Activated gamma-delta T cell (primary cell): ENCODE data around the gene DHRSX.
"Not testable (repeated sequence)": the region's sequence is repeated elsewhere in the genome, so short reads cannot be mapped to it uniquely, and the experiment has no call there.

Experiments used
- DNase-seq: peaks from one replicate; lab custom pipeline; 2025; lab: John Stamatoyannopoulos, UW

Gene DHRSX

DNA sequence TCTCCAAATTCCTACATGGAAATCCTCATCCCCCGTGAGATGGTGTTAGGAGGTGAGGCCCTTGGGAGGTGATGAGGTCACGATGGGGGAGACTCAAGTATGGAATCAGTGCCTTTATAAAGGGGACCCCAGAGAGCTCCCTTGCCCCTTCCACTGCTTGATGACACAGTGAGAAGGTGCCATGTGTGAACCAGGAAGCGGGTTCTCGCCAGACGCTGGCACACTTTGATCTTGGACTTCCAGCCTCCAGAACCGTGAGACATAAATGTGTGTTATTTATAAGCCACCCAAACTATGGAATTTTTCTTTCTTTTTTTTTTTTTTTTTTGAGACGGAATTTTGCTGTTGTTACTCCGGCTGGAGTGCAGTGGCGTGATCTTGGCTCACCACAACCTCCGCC is 237.6 kb downstream of the DHRSX start:
- DNase-seq, result no peak

DNA sequence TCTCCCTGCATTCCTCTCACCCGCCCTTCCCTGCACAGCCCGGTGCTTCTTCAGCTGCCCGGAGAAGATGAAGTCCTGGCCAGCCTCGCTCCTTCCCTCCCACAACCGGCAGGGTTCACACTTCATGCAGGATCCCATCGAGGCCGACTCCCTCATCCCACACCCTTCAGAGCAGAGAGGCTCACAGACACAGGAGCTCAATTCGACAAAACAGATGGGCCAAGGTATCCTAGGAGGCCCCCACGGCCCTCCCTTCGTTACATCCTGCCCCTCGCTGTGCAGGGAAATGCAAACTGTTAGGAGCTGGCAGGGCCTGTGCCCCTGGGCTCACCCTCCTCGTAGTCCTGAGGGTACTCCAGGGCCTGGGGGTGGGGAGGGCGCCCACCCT is 238.1 kb downstream of the DHRSX start:
- no peak for DNase-seq

DNA sequence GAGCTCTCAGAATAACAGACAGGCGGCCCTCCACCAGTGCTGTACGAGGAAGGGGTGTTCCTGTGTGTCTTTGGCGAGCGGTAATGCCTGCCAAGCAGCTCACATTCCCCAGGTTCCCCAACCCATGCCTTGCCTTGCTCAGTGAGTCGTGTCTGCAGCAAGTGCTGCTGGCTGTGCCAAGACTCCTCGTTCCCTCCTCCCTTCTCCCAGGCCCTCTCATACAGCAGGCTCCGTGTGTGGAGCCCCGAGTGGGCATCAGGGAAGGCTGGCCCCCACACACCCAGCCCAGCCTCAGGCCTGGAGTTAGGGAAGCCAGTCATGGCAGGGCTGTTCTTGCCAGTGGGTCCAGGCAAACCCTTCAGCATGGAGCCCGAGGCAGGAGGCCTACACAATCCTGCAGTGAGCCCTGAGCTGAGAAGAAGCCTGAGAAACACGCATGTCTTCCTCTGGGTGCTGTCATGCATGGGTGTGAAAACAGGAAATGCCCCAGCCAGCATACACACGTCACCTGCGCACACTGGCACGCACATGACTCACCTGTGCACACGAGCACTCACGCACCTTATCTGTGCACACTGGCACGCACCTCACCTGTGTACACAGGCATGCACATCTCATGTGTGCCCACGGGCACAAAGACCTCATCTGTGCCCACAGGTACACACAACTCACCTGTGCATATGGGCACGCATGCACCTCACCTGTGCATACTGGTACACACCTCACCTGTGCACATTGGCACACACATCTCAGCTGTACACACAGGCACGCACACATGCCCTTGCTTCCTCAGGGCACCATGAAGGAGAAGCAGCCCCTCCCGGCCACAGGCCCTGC is 238.7 kb downstream of the DHRSX start:
- DNase-seq, result no peak

GRCh38 chrX:2252331-2253065 is 248.3 kb downstream of the DHRSX start:
- DNase-seq, result no peak

DNA sequence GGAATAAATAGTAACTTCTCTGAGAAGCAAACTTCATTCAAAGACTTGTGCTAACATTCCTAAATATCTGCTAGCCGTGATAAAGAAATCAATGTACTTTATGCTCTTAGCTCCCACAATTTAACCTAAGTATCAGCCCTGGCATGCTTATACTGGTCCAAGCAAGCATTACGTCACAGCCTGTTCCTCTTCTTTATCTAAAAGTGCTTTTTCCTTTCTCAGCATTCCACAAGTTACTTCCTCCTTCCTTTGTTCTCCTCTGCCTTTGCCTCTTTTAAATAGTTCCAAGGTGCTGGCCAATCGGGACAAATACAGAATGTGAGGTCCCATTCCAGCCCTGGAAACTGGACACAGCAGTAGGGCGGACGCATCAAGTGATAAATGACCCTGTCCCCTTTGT is 249.6 kb downstream of the DHRSX start:
- no peak for DNase-seq

- DNase-seq, result no peak
These were observed 256.8 kb downstream of the DHRSX start for GRCh38 chrX:2243913-2244460.

DNA sequence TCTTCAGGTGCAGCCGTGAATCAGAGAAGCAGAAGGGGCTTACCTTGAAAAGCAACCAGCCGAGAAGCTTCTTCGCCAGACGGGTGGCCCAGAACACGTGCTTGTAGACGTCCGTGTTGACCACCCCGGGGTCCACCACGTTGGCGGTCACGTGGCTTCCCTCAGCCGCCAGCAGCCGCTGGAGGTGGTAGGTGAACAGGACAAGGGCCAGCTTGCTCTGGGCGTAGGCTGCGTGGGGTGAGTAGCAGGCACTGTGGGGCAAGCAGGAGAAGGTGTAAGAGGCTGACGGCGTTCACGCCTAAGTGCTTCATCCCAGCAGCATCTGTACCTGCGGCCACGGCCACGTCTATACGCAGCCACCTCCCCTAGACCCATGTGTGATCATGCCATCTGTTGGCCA is 257.8 kb downstream of the DHRSX start:
- no peak for DNase-seq

- no peak for DNase-seq
These were observed 258.4 kb downstream of the DHRSX start for GRCh38 chrX:2242326-2242725.

DNA sequence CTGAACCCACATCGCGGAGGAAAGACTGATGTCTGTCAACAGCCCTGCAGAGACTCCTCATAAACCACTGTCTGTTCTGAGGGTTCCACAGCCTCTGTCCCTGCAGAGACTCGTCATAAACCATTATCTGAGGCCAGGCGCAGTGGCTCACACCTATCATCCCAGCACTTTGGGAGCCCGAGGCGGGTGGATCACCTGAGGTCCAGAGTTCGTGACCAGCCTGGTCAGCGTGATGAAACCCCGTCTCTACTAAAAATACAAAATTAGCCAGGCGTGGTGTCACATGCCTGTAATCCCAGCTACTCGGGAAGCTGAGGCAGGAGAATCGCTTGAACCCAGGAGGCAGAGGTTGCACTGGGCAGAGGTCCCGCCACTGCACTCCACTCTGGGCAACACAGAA is 259.3 kb downstream of the DHRSX start:
- not testable (repeated sequence) for DNase-seq

DNA sequence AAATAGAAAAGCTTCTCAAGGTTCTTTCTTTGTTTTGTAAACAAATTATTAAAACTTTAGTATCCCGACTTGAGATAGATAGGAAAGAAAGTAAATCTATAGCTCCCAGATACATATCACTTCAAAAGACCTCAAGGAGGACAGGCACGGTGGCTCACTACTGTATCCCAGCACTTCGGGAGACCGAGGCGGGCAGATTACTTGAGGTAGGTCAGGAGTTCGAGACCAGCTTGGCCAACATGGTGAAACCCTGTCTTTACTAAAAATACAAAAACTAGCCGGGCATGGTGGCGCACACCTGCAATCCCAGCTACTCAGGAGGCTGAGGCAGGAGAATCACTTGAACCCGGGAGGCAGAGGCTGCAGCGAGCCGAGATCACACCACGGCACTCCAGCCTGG is 260.0 kb downstream of the DHRSX start:
- DNase-seq, result not testable (repeated sequence)

- DNase-seq, result no peak
These were observed 262.8 kb downstream of the DHRSX start for GRCh38 chrX:2237976-2238375.

DNA sequence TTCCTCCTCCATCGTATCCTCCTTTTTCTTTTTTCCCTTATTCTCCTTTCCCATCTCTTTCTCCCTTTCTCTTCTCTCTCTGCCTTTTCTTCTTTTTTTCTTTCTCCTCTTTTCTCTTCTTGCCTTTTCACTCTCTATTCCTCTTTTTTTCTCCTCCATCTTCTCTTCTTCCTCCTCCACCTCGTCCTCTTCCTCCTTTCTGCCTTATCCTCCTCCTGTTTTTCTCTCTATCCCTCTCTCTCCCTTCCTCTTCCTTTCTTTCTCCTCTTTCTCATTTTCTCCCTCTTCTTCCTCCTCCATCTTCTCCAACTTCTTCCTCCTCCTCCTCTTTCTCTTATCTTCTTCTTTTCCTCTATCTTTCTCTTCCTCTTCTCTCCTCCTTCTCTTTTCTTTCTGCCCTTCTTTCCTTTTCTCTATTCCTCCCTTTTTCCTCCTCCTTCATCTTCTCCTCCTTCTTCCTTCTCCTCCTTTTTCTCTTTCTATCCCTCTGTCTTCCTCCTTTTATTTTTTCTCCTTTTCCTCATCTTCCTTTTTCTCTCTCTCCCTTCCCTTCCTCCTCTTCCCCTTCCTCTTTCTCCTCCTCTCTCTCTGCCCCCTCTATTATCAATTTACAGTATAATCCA is 269.1 kb downstream of the DHRSX start:
- DNase-seq, result no peak

GRCh38 chrX:2230457-2230856 is 270.3 kb downstream of the DHRSX start:
- no peak for DNase-seq

- no peak for DNase-seq
These were observed 272.2 kb downstream of the DHRSX start for GRCh38 chrX:2228536-2228935.

- no peak for DNase-seq
These were observed 273.7 kb downstream of the DHRSX start for GRCh38 chrX:2226906-2227656.

GRCh38 chrX:2226182-2226581 is 274.6 kb downstream of the DHRSX start:
- DNase-seq, result no peak

- DNase-seq, result no peak
These were observed 276.1 kb downstream of the DHRSX start for GRCh38 chrX:2224597-2225235.

DNA sequence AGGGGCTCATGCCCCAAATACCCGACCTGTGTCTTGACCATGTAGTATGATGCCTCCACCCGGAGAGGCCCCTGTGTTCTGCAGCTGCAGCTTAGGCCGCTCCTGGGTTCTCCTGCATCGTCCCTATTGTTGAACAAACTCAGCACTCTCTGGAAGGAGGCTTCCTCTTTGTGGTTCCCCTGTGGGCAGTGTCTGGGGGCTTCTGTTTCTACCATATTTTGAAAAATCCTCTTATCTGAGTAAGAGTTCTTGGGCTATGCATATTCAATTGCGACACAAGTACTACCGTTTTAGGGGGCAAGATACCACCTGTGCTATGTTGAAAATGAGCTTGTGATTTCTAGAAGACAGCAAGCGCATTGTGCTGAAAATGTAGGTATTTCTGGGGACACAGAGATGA is 276.6 kb downstream of the DHRSX start:
- DNase-seq, result no peak

DNA sequence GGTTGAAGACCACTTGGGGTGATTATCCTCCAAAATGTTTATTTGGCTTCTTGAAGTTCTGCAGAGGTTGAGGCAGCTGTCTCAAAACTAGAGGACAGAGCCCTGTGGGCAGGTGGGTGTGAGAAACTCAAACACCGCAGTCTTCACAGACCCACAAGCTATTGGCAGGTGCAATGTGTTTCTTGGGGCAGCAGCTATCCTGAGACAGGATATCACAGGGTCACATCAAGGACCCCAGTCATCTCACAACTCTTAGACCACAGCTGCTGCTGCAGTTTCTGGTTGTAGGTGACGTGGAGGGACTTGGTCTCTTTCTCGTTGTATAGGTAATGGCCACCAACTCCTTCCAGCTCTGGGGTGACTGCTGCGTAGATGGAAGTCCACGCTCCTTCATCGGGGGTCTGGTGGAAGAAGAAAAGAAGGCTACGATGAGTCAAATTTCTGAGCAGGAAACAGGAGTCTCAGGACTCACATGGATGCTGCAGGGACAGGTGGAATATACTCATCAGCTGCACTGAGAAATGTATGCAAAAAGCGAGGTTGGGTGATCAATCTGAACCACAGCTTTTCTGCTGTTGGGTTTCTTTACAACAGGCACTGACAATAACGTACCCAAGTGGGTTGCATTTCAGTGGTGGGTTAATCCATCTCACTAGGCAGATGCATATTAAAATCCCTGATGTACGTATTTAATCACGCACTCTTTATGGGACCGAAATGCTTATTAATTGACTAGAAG is 279.8 kb downstream of the DHRSX start:
- DNase-seq, result no peak

- DNase-seq, result no peak
These were observed 280.5 kb downstream of the DHRSX start for GRCh38 chrX:2220296-2220695.
